GM21717 (cell line): ENCODE measurements around the gene NDE1.

Source experiments
- ATAC-seq: cut with Tn5 transposase; IDR thresholded peaks from one replicate; pipeline ENCODE4 v1.9.1; 2021; ENCODE audit warnings: mild to moderate bottlenecking, moderate library complexity; ENCODE audit not compliant: unreplicated experiment

The NDE1 gene

DNA sequence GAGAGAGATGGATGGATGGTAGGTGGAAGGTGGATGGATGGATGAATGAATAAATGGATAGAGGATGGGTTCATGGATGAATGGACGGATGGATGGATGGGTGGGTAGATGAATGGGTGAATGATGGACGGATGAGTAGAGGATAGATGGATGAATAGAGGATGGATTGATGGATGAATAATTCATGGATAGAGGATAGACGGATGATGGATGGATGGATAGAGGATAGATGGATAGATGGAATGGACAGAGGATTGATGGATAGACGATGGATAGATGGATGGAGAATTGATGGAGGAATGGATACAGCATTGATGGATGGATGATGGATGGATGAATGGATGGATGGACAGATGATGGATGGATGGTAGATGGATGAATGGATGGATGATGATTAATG, 115.1 kb downstream of the NDE1 start:
- no peak for ATAC-seq

DNA sequence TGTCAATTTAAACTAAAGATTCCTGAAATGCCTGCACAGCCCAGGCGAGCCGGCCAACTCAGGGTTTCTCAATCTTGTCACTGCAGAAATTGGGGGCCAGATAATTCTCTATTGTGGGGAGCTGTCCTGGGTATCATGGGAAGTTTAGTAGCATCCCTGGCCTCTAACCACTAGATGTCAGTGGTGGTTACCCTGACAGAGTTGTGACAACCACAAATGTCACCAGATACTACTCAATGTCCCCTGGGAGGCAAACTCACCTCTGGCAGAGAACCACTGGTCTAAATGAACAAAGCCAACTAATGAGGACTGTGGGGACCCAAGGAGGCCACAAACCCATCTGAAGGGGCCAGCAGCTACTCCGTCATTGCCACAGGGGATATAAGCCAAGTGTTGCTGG, 115.8 kb downstream of the NDE1 start:
- ATAC-seq: no peak

DNA sequence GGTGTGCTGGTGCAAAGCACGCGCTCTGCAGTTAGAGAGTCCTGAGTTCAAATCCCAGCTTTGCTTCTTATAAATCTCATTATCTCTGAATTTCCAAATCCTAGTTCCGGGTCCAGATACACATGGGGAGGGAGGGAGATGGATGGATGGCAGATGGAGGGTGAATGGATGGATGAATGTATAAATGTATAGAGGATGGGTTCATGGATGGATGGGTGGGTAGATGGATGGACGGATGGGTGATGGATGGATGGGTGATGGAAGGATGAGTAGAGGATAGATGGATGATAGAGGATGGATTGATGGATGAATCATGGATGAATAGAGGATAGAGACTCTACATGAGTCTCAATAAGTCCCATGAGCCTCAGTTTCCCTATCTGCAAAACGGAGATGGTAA, 116.9 kb downstream of the NDE1 start:
- no peak for ATAC-seq

DNA sequence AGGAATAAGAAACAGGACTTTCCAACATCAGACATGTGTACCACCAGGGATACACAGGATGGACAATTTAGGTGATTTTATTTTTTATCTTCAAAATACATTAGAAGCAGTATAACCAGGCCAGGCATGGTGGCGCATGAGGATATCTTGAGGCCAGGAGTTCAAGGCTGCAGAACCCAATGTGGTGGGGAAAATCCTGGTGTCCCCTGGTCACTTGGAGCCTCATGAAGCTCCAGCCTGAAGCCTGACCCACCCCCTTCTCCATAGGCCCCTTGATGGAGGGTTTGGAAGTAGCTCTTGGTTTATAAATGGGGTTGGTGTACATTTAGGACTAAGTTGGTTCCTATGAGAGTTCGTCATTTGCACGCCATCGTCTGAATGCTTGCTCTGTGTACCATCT, 118.2 kb downstream of the NDE1 start:
- no peak for ATAC-seq

DNA sequence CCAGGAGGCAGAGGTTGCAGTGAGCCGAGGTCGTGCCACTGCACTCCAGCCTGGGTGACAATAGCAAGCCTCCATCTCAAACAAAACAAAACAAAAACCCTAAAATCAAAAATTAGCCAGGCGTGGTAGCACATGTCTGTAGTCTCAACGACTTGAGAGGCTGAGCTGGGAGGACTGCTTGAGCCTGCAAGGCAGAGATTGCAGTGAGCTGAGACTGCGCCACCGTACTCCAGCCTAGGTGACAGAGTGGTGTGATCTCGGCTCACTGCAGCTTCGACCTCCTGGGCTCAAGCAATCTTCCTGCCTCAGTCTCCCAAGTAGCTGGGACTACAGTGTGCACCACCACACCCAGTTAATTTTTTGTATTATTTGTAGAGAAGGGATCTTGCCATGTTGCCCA, 119.2 kb downstream of the NDE1 start:
- ATAC-seq: no peak

DNA sequence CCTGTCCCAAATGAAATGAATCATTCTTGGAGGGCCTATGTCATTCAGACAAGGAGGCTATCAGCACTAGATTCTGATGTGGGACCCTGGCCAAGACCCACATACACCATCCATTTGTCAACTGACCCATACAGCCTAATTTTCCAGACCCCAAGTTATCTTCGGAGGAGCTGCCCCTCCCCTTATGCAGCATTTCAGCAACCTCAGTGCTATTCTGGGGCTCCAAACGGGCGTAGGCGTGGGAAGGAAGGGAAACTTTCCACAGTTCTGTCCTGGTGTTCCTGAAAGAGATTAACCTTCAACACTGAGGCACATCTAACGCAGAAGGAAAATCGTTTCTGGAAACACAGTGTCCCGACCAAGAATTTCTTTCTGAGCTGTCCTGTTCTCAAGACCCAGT, 120.1 kb downstream of the NDE1 start:
- ATAC-seq: no peak

DNA sequence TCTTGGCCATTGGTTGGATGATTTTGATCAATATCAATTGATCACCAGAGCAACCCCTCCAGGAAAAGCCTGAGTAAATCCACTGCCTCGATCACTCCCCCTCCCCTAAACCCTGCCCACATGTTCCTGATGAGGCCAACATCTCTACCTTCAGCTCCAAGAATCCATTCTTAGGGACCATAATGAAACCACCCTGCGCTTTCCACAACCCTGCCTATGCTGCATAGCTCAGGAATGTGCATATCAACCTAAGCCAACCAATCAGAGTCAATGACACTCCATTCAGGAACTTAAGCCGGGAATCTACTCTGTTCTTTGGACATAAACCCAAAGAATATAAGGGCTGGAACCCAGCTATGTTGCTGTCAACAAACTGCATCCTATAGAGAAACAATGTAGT, 120.5 kb downstream of the NDE1 start:
- no peak for ATAC-seq

DNA sequence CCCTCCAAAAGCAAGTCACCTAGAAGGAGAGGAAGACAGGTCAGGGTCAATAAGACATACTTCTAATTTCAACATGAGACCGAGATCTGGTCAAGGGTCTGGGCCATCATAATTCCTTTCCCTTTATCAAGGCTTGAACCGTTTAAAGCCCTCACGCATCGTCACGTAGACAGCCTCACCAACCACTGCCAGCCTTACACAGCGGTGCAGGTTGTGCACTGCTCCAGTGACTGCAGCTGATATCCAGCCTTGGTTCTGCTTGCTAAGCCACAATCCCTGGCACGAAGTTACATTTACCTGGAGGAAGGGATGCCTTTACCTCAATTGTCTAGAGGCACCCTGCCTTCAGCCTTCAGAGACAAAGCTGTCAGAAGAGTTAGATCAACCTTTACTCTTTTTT, 121.6 kb downstream of the NDE1 start:
- no peak for ATAC-seq

DNA sequence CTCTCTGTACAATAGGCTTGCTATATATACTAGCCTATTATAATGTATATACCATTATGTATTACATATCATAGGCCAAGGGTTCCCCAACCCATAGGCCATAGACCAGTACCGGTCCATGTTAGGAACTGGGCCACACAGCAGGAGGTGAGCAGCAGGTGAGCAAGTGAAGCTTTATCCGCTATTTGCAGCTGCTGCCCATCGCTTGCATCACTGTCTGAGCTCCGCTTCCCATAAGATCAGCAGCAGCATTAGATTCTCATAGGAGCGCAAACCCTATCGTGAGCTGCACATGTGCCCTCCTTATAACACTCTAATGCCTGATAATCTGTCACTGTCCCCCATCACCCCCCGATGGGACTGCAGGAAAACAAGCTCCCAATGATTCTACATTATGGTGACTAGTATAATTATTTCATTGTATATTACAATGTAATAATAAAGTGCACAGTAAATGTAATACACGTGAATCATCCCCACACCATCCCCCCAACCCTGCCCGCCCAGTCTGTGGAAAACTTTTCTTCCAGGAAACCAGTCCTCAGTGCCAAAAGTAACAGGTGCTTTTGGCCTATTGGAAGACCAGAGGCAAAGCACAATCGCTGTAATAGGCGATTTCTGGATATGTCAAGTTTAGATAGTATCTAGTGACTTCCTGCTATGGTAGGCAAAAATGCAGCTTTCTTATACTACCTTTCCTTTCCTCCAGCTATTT, 122.7 kb downstream of the NDE1 start:
- no peak for ATAC-seq

DNA sequence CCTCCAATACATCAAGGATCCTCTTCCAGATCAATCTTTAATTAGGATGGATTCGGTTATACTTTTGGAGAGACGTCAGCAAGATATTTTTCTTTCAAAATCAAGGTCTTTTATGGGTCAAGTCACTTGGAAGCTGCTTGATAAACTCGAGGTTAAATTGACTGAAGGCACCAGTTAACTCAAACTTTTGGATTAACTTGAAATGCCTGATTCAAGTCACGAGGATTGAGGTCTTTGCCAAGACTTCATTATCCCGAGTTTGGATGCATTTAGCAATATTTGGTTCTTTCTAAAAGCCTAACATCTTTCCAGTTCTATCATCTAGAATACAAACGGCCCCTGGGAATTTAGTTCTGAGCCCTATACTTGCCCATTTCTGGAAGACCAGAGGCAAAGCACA, 123.9 kb downstream of the NDE1 start:
- no peak for ATAC-seq

DNA sequence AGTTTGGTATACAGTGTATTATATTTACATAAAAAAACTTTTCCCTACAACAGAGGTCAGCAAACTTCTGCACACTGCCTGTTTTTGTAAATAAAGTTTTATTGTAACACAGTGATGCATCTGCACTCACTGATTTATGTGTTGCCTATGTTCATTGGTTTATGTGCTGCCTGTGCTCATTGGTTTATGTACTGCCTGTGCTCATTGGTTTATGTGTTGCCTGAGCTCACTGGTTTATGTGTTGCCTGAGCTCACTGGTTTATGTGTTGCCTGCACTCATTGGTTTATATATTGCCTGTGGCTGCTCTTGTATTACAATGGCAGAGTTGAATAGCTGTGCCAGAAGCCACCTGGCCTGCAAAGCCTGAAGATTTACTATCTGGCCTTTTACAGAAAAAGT, 125.2 kb downstream of the NDE1 start:
- ATAC-seq: no peak

DNA sequence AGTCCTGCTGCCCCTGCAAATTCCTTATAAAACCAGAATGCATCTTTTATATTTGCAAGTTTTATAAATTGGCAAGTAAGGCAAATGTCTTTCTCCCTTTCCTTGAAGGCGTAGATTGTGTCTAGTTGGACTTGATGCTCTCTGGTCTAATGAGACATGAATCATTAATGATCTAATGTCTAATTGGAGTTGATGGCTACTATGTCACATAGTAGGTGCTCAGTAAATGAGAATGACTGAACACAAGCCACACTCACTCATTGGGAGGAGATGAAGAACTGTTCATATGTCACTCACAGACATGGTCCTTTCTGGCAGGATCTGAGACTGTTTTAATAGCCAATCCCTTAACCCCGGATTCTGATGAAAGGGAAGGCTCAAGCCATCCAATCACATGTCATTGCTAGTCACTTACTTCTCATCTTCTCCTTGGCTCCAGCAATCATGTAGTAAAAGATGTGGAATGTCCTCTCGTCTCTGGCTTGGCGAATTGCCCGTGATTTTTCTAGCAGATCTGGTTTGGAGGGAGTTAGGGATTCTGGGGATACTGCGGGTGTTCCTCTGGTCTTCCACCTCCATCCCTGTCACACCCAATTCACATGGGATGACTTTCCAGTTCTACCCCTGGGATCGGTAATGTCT, 125.7 kb downstream of the NDE1 start:
- no peak for ATAC-seq
